GM20000 (cell line): ENCODE data around the gene NUP160.
"Not testable (repeated sequence)": the region's sequence is repeated elsewhere in the genome, so short reads cannot be mapped to it uniquely, and the experiment has no call there.

Source experiments
- DNase-seq: peaks from one replicate; pipeline ENCODE4 v3.0.0; 2012; ENCODE audit warnings: low spot score
- CTCF ChIP-seq: IDR thresholded peaks from 2 replicates; pipeline ENCODE4 v1.5.1; 2012; ENCODE audit warnings: mild to moderate bottlenecking, control low read depth; ENCODE audit errors: extremely low read depth, missing control alignments

NUP160 gene

DNA sequence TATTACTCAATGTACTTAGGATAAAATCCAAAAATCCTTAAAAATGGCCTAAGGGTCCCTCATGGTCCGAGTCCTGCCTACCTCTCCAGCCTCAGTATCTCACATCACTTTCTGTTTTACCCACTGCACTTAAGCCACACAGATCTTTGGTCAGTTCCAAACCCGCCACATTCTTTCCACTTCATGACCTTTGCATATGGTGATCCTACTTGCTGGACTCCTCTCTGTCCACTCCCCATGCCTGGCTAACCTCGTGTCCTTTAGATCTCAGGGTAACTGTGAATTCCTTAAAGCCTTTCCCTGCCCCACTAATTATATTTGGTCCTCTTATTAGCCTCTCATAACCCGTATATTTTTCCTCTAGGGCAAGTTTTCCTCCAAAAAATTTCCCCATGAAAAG, 1.2 kb downstream of the NUP160 start:
- TF ChIP-seq CTCF = no peak
- no peak for DNase-seq

GRCh38 chr11:47843361-47844055, 4.6 kb downstream of the NUP160 start:
- no peak for TF ChIP-seq CTCF
- DNase-seq = no peak

GRCh38 chr11:47842749-47843148, 5.4 kb downstream of the NUP160 start:
- no peak for TF ChIP-seq CTCF

DNA sequence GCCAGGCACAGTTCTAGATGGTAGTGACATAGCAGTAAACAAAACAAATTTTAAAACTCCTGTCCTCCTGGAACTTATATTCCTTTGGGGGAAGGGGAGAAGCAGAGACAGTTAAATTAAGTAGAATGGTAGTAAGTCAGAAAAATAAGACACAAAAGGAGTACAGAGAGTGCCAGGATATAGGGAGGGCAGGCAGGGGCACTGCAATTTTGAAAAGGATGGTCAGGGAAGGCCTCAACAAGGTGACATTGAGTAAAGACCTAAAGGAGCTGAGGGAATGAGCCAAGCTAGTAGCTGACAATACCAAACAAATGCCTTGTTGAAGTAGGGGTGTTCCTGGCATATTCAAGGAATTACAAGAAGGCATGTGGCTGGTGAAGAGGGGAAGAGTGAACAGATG, 10.2 kb downstream of the NUP160 start:
- no peak for TF ChIP-seq CTCF
- no peak for DNase-seq

More at GRCh38 chr11:47842749-47843148, 5.4 kb downstream of the NUP160 start:
- DNase-seq = no peak

GRCh38 chr11:47837292-47837691, 10.9 kb downstream of the NUP160 start:
- TF ChIP-seq CTCF = no peak
- no peak for DNase-seq

DNA sequence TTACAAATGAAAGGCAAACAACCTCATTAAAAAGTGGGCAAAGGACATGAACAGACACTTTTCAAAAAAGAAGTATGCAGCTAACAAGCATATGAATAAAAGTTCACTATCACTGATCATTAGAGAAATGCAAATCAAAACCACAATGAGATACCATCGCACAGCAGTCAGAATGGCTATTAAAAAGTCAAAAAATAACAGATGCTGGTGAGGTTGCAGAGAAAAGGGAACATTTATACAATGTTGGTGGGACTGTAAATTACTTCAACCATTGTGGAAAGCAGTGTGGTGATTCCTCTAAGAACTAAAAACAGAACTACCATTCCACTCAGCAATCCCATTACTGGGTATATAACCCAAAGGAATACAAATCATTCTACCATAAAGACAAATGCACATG, 18.1 kb downstream of the NUP160 start:
- not testable (repeated sequence) for DNase-seq

DNA sequence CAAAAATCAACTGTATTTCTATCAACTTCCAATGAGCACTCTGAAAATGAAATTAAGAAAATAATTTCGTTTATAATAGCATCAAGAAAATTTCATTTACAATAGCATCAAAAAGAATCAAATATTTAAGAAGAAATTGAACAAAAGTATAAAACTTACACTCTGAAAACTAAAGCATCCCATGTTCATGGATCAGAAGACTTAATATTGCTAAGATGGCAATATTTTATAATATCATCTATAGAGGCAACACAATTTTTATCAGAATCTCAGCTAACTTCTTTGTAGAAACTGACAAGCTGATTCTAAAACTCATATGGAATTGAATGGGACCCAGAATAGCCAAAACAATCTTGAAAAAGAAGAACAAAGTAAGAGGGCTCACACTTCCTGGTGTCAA, 19.9 kb downstream of the NUP160 start:
- TF ChIP-seq CTCF = no peak
- DNase-seq = no peak

- DNase-seq = not testable (repeated sequence)
Measured at GRCh38 chr11:47822664-47823063, 25.5 kb downstream of the NUP160 start.
